Measurements from ENCODE around the gene CNTROB. TPM values are rescaled to one million over a fixed set of nuclear protein-coding genes. Genes with fewer than 3 reads are reported as not detected.

Gene CNTROB
- total RNA-seq, 1 donor from 2014 or later: 44.9 TPM

GRCh38 chr17:7886227-7887037, 45.6 kb upstream of the CNTROB start:
- peak overlapping the region; percentile 88 for H3K4me3 ChIP-seq (ENCODE audit: low read depth, low read length)
- no peak for TF ChIP-seq CTCF (conservative IDR thresholded peaks at IDR 0.05; ENCODE audit: low read depth, low read length)
- no peak for DNase-seq (ENCODE audit: low read depth)

GRCh38 chr17:7887038-7887481, 44.9 kb upstream of the CNTROB start:
- no peak for TF ChIP-seq CTCF (conservative IDR thresholded peaks at IDR 0.05; ENCODE audit: low read depth, low read length)
- DNase-seq (ENCODE audit: low read depth): no peak
- H3K4me3 ChIP-seq (ENCODE audit: low read depth, low read length): peak overlapping the region; percentile 88

GRCh38 chr17:7887482-7888183, 44.4 kb upstream of the CNTROB start:
- DNase-seq (ENCODE audit: low read depth): peak; percentile 29
- TF ChIP-seq CTCF (conservative IDR thresholded peaks at IDR 0.05; ENCODE audit: low read depth, low read length): no peak
- peak overlapping the region; percentile 88 for H3K4me3 ChIP-seq (ENCODE audit: low read depth, low read length)

GRCh38 chr17:7888184-7888920, 43.7 kb upstream of the CNTROB start, which contains the start of gene CHD3:
Gene CHD3 (plus strand): TSS chr17:7888789. CDS start chr17:7889001, 212 bp downstream.
- no peak for DNase-seq (ENCODE audit: low read depth)
- H3K4me3 ChIP-seq (ENCODE audit: low read depth, low read length): peak within 1 kb of the TSS; percentile 88

GRCh38 chr17:7889166-7889955, 42.6 kb upstream of the CNTROB start:
- peak; percentile 46 for DNase-seq (ENCODE audit: low read depth)
- peak; percentile 52 for TF ChIP-seq CTCF (conservative IDR thresholded peaks at IDR 0.05; ENCODE audit: low read depth, low read length)
- no peak overlapping the region for H3K4me3 ChIP-seq (ENCODE audit: low read depth, low read length)

More at GRCh38 chr17:7888184-7888920, 43.7 kb upstream of the CNTROB start, which contains the start of gene CHD3:
- TF ChIP-seq CTCF (conservative IDR thresholded peaks at IDR 0.05; ENCODE audit: low read depth, low read length): no peak
